HL-60 (cell line): ENCODE data around the gene NUP43.

Source experiments
- CTCF ChIP-seq: IDR thresholded peaks from one replicate; pipeline ENCODE4 v1.5.1; 2011; ENCODE audit warnings: low read length, control low read depth, inconsistent platforms; ENCODE audit not compliant: insufficient read depth
- REST ChIP-seq: IDR thresholded peaks from 2 replicates; pipeline ENCODE4 v1.6.1; 2012; ENCODE audit warnings: low read depth; ENCODE audit not compliant: insufficient replicate concordance

- no peak for TF ChIP-seq CTCF
- TF ChIP-seq REST, result no peak
These were observed 63.0 kb downstream of the NUP43 start for GRCh38 chr6:149683256-149683859.
